Fibroblast of lung (primary cell): Measurements from ENCODE around the gene ASXL1.

Experiments
- EZH2 ChIP-seq: IDR thresholded peaks from 2 replicates; pipeline ENCODE4 v1.5.1; 2012; ENCODE audit warnings: low read length, control low read depth, mild to moderate bottlenecking; ENCODE audit errors: missing control alignments
- TF ChIP-seq, protein P1 (sequence below), 2 donors: IDR thresholded peaks in 1 of 2; conservative IDR thresholded peaks in 1 of 2; 1 replicate in 1 of 2; 2 replicates in 1 of 2; pipeline ENCODE4 v1.5.1; 2011 to 2012; ENCODE audit warnings: low read length in 2 of 2, control low read depth in 1 of 2, inconsistent platforms in 1 of 2, low read depth in 1 of 2, mild to moderate bottlenecking in 1 of 2

DNA sequence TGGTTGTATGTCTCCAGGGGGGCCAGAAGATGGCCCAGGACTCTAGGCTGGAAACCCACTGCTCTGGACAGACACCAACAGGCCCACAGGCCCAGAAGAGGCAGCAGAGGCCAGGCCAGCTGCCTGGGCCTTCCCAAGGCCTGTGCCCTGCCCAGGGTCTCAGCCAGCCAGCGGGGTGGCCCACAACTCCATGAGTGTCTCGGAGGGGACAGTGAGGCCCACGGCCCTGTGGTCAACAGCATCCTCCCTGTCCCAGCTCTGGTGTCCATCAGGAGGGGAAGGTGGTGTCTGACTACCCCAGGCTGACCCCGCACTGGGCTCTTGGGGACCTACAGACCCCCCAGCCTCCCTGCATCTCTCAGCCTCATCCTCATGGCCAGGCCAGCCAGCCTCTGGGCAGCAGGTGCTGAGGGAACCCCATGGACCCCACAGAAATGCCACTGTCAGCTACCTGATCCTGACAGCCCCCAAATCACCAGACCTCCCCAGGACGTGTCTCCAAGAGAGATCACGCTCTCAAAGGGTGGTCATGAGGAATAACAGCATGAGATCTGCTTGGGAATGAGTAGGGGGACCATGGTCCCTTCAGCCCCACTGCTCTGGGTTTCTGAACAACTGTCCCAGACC, 114.6 kb downstream of the ASXL1 start:
- TF ChIP-seq, protein P1, sequence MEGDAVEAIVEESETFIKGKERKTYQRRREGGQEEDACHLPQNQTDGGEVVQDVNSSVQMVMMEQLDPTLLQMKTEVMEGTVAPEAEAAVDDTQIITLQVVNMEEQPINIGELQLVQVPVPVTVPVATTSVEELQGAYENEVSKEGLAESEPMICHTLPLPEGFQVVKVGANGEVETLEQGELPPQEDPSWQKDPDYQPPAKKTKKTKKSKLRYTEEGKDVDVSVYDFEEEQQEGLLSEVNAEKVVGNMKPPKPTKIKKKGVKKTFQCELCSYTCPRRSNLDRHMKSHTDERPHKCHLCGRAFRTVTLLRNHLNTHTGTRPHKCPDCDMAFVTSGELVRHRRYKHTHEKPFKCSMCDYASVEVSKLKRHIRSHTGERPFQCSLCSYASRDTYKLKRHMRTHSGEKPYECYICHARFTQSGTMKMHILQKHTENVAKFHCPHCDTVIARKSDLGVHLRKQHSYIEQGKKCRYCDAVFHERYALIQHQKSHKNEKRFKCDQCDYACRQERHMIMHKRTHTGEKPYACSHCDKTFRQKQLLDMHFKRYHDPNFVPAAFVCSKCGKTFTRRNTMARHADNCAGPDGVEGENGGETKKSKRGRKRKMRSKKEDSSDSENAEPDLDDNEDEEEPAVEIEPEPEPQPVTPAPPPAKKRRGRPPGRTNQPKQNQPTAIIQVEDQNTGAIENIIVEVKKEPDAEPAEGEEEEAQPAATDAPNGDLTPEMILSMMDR (conservative IDR thresholded peaks at IDR 0.05 in 1 of 2, IDR thresholded peaks at IDR 0.05 in 1 of 2; ENCODE audit: low read depth in 1 of 2, low read length in 2 of 2) = no peak
- TF ChIP-seq EZH2 = no peak
